H9 (cell line): ENCODE data around the gene SSBP2. TPM values are rescaled to one million over a fixed set of nuclear protein-coding genes. Genes with fewer than 3 reads are reported as not detected.

Experiments
- DNase-seq: peaks from one replicate; pipeline ENCODE4 v3.0.0-alpha.2; 2017
- H2AFZ ChIP-seq: one replicate; pipeline ENCODE4 v1.6.1; 2013; ENCODE audit warnings: mild to moderate bottlenecking, low read length, control low read depth, moderate library complexity
- H2AK5ac ChIP-seq: 2 replicates; pipeline ENCODE4 v1.6.1; 2013; ENCODE audit warnings: low read length, control low read depth, mixed read lengths; ENCODE audit not compliant: insufficient read length
- H2BK120ac ChIP-seq: one replicate; pipeline ENCODE4 v1.6.1; 2013; ENCODE audit warnings: low read depth, mild to moderate bottlenecking, low read length, control low read depth, inconsistent platforms; ENCODE audit not compliant: poor library complexity, severe bottlenecking
- H2BK12ac ChIP-seq: 2 replicates; pipeline ENCODE4 v1.6.1; 2013; ENCODE audit warnings: low read length, control low read depth, mixed read lengths, low read depth; ENCODE audit not compliant: insufficient read length
- H2BK15ac ChIP-seq: 2 replicates; pipeline ENCODE4 v1.6.1; 2013; ENCODE audit warnings: low read depth, low read length, control low read depth
- H2BK20ac ChIP-seq: one replicate; pipeline ENCODE4 v1.6.1; 2013; ENCODE audit warnings: low read depth, mild to moderate bottlenecking, low read length, control low read depth, inconsistent platforms; ENCODE audit not compliant: poor library complexity, severe bottlenecking
- H2BK5ac ChIP-seq: 2 replicates; pipeline ENCODE4 v1.6.1; 2013; ENCODE audit warnings: low read length, control low read depth, mixed read lengths; ENCODE audit not compliant: insufficient read length
- H3K14ac ChIP-seq: 2 replicates; pipeline ENCODE4 v1.6.1; 2013; ENCODE audit warnings: low read length, control low read depth; ENCODE audit not compliant: insufficient read depth
- H3K18ac ChIP-seq: 2 replicates; pipeline ENCODE4 v1.6.1; 2013; ENCODE audit warnings: low read depth, mild to moderate bottlenecking, mixed read lengths, low read length, control low read depth; ENCODE audit not compliant: insufficient read length
- H3K23ac ChIP-seq: 2 replicates; pipeline ENCODE4 v1.6.1; 2013; ENCODE audit warnings: low read length, control low read depth, mixed read lengths, low read depth; ENCODE audit not compliant: insufficient read length
- H3K23me2 ChIP-seq: 2 replicates; pipeline ENCODE4 v1.6.1; 2013; ENCODE audit warnings: low read depth, mild to moderate bottlenecking, mixed read lengths, low read length, control low read depth; ENCODE audit not compliant: insufficient read length, poor library complexity, severe bottlenecking
- H3K27ac ChIP-seq: 2 replicates; pipeline ENCODE4 v1.5.1; 2013; ENCODE audit warnings: low read length, control low read depth, mixed read lengths, low read depth; ENCODE audit not compliant: insufficient read length
- H3K27me3 ChIP-seq: 2 replicates; pipeline ENCODE4 v1.6.1; 2013; ENCODE audit warnings: low read length, control low read depth, inconsistent platforms; ENCODE audit not compliant: insufficient read depth
- H3K4ac ChIP-seq: 2 replicates; pipeline ENCODE4 v1.6.1; 2013; ENCODE audit warnings: low read depth, mild to moderate bottlenecking, control low read depth, inconsistent platforms, low read length, moderate library complexity
- H3K4me1 ChIP-seq: 2 replicates; pipeline ENCODE4 v1.6.1; 2013; ENCODE audit warnings: low read length, control low read depth, inconsistent platforms; ENCODE audit not compliant: insufficient read depth
- H3K4me2 ChIP-seq: 2 replicates; pipeline ENCODE4 v1.6.1; 2013; ENCODE audit warnings: low read length, control low read depth, mixed read lengths; ENCODE audit not compliant: insufficient read length, insufficient read depth
- H3K56ac ChIP-seq: 2 replicates; pipeline ENCODE4 v1.6.1; 2013; ENCODE audit warnings: low read depth, mild to moderate bottlenecking, mixed read lengths, low read length, control low read depth; ENCODE audit not compliant: insufficient read length
- H3K79me1 ChIP-seq: 2 replicates; pipeline ENCODE4 v1.6.1; 2013; ENCODE audit warnings: low read depth, mild to moderate bottlenecking, moderate library complexity, low read length, control low read depth, inconsistent platforms; ENCODE audit not compliant: insufficient read depth, poor library complexity, severe bottlenecking
- H3K79me2 ChIP-seq: 2 replicates; pipeline ENCODE4 v1.6.1; 2013; ENCODE audit warnings: low read length, control low read depth, inconsistent platforms; ENCODE audit not compliant: insufficient read depth
- H3K9ac ChIP-seq: 2 replicates; pipeline ENCODE4 v1.6.1; 2013; ENCODE audit warnings: low read length, control low read depth, mixed read lengths; ENCODE audit not compliant: insufficient read length; ENCODE audit errors: extremely low read depth
- H3K9me3 ChIP-seq: one replicate; pipeline ENCODE4 v1.6.1; 2013; ENCODE audit warnings: low read depth, low read length, inconsistent platforms; ENCODE audit not compliant: control insufficient read depth
- H3T11ph ChIP-seq: one replicate; pipeline ENCODE4 v1.6.1; 2013; ENCODE audit warnings: mild to moderate bottlenecking, low read length, control low read depth, inconsistent platforms
- H4K20me1 ChIP-seq: one replicate; pipeline ENCODE4 v1.6.1; 2013; ENCODE audit not compliant: control insufficient read depth, insufficient read length, insufficient read depth
- H4K5ac ChIP-seq: 2 replicates; pipeline ENCODE4 v1.6.1; 2013; ENCODE audit warnings: low read depth, mild to moderate bottlenecking, mixed read lengths, low read length, control low read depth; ENCODE audit not compliant: insufficient read length
- H4K8ac ChIP-seq: replicated peaks from 2 replicates; pipeline ENCODE4 v1.6.1; 2013; ENCODE audit warnings: low read length, control low read depth, mixed read lengths, low read depth; ENCODE audit not compliant: insufficient read length
- H4K91ac ChIP-seq: 2 replicates; pipeline ENCODE4 v1.6.1; 2013; ENCODE audit warnings: low read depth, mild to moderate bottlenecking, moderate library complexity, mixed read lengths, low read length, control low read depth; ENCODE audit not compliant: insufficient read length
- H3K27ac Mint-ChIP-seq, 3 experiments: 2 replicates in 2 of 3; 3 replicates in 1 of 3; pipeline ENCODE4 v1.8.0; 2020 to 2021; ENCODE audit warnings: mixed read lengths in 3 of 3, mild to moderate bottlenecking in 1 of 3, moderate library complexity in 1 of 3
- H3K27me3 Mint-ChIP-seq: 2 replicates; pipeline ENCODE4 v1.8.0; 2021; ENCODE audit warnings: low read depth, mild to moderate bottlenecking, moderate library complexity, mixed read lengths
- H3K36me3 Mint-ChIP-seq, 3 experiments: 2 replicates in 2 of 3; 3 replicates in 1 of 3; pipeline ENCODE4 v1.8.0; 2020 to 2021; ENCODE audit warnings: low read depth in 3 of 3, mixed read lengths in 3 of 3; ENCODE audit not compliant: insufficient read depth in 1 of 3
- H3K4me1 Mint-ChIP-seq, 2 experiments: 2 replicates each; pipeline ENCODE4 v1.8.0; 2020; ENCODE audit warnings: mixed read lengths in 2 of 2
- H3K4me3 Mint-ChIP-seq, 2 experiments: 2 replicates in 1 of 2; 3 replicates in 1 of 2; pipeline ENCODE4 v1.8.0; 2020 to 2021; ENCODE audit warnings: mild to moderate bottlenecking in 2 of 2, mixed read lengths in 2 of 2, moderate library complexity in 1 of 2
- H3K9me3 Mint-ChIP-seq, 2 experiments: 2 replicates in 1 of 2; 3 replicates in 1 of 2; pipeline ENCODE4 v1.8.0; 2020; ENCODE audit warnings: mild to moderate bottlenecking in 2 of 2, mixed read lengths in 2 of 2, moderate library complexity in 1 of 2
- WGBS: extraction: QIAGEN DNeasy Blood & Tissue Kit; methylation state at CpG from one replicate; pipeline ENCODE4 v1.1.7; 2013; ENCODE audit warnings: missing lambda C conversion rate, low lambda C conversion rate, mixed read lengths; ENCODE audit not compliant: insufficient read length; ENCODE audit errors: extremely low coverage; 5-methylcytosine and 5-hydroxymethylcytosine counted together
- total RNA-seq: library from RNA; stranded (reverse); gene quantifications from 2 replicates; pipeline ENCODE4 v1.2.1, GENCODE V29; 2021
- TF ChIP-seq, protein P1 (sequence below): fragments of 200-600 bp; sonication (generic); conservative IDR thresholded peaks from 3 replicates; pipeline ENCODE4 v1.8.0; 2021; ENCODE audit warnings: antibody characterized with exemption, mild to moderate bottlenecking

The SSBP2 gene
- total RNA-seq, 1 experiment from 2014 or later: 35.6 TPM

DNA sequence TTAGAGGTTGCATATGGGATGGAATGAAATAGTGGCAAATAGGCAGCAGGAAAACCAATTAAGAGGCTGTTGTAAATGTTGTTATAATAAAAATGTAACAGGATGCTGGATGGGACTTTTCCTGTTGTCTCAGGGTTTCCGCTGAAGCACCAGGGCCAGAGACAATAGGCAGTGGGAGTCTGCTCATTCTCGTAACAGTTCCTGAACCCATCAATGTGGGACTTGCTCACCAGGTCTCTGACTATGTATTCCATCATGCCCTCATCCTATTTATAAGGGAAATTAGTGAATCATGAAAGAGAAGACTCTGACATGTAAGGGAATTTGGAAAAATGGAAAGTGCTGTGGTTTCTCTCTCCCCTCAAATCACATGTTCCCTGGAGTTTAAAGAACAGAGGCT is 23.5 kb upstream of the SSBP2 start:
- no peak overlapping the region for H3K4me3 Mint-ChIP-seq
- Histone ChIP-seq H2AK5ac (no peak overlapping the region), H3K23me2 (no peaks in the 10 kb centered on the region), H3K79me1 (no peaks in the 10 kb centered on the region), H3K56ac (no peak overlapping the region), H2AFZ (no peak overlapping the region), H3K4me2 (no peak overlapping the region), H3K79me2 (no peaks in the 10 kb centered on the region), H4K8ac (no peak overlapping the region), H3T11ph (no peak overlapping the region), H3K18ac (no peak overlapping the region), H3K4me1 (no peaks in the 10 kb centered on the region), H3K9ac (no peak overlapping the region), H3K27me3 (no peaks in the 10 kb centered on the region), H2BK15ac (no peak overlapping the region), H3K4ac (no peak overlapping the region), H3K27ac (no peak overlapping the region), H3K23ac (no peak overlapping the region), H4K20me1 (no peaks in the 10 kb centered on the region), H2BK5ac (no peak overlapping the region), H2BK120ac (no peak overlapping the region), H3K9me3 (no peaks in the 10 kb centered on the region), H4K91ac (no peak overlapping the region), H2BK20ac (no peak overlapping the region), H2BK12ac (no peak overlapping the region), H4K5ac (no peak overlapping the region), H3K14ac (no peak overlapping the region)
- no CpG with 5 or more reads among the region's 2 CpGs for WGBS
- no peak overlapping the region for H3K27ac Mint-ChIP-seq
- peaks cover 3 to 9% (median 5%) of the 10 kb centered on the region in 3 experiments; a peak in 6 of 7 replicates for H3K36me3 Mint-ChIP-seq
- DNase-seq: no peak
- TF ChIP-seq, protein P1, sequence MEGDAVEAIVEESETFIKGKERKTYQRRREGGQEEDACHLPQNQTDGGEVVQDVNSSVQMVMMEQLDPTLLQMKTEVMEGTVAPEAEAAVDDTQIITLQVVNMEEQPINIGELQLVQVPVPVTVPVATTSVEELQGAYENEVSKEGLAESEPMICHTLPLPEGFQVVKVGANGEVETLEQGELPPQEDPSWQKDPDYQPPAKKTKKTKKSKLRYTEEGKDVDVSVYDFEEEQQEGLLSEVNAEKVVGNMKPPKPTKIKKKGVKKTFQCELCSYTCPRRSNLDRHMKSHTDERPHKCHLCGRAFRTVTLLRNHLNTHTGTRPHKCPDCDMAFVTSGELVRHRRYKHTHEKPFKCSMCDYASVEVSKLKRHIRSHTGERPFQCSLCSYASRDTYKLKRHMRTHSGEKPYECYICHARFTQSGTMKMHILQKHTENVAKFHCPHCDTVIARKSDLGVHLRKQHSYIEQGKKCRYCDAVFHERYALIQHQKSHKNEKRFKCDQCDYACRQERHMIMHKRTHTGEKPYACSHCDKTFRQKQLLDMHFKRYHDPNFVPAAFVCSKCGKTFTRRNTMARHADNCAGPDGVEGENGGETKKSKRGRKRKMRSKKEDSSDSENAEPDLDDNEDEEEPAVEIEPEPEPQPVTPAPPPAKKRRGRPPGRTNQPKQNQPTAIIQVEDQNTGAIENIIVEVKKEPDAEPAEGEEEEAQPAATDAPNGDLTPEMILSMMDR: no peak
- H3K9me3 Mint-ChIP-seq: peaks cover 7 to 12% of the 10 kb centered on the region in 2 experiments; a peak in 4 of 5 replicates
- no peaks in the 10 kb centered on the region for H3K27me3 Mint-ChIP-seq
- H3K4me1 Mint-ChIP-seq: peaks cover 3 to 7% of the 10 kb centered on the region in 2 experiments; a peak in 3 of 4 replicates
